Spinal cord (tissue), 10 donors: ENCODE data around the gene SEC23A. TPM values are rescaled to one million over a fixed set of nuclear protein-coding genes. Genes with fewer than 3 reads are reported as not detected.

ENCODE experiments used
- DNase-seq, 6 donors: peaks; one replicate each; pipeline versions ENCODE4 v3.0.0 to v3.0.0-alpha.2; 2013 to 2015; ENCODE audit warnings: low spot score in 6 of 6, low read depth in 4 of 6
- H3K27ac ChIP-seq: one replicate; pipeline ENCODE4 v1.5.1; 2013; ENCODE audit warnings: low read depth, low read length, control low read depth
- H3K27me3 ChIP-seq: one replicate; pipeline ENCODE4 v1.6.1; 2013; ENCODE audit warnings: low read length; ENCODE audit not compliant: control insufficient read depth, insufficient read depth
- H3K36me3 ChIP-seq: one replicate; pipeline ENCODE4 v1.6.1; 2013; ENCODE audit warnings: low read length; ENCODE audit not compliant: control insufficient read depth, insufficient read depth
- H3K4me1 ChIP-seq: one replicate; pipeline ENCODE4 v1.6.1; 2013; ENCODE audit warnings: low read length; ENCODE audit not compliant: control insufficient read depth, insufficient read depth
- H3K4me3 ChIP-seq: one replicate; pipeline ENCODE4 v1.5.1; 2013; ENCODE audit warnings: low read depth, low read length, control low read depth
- H3K9me3 ChIP-seq: one replicate; pipeline ENCODE4 v1.6.1; 2013; ENCODE audit warnings: low read length; ENCODE audit not compliant: control insufficient read depth, insufficient read depth
- WGBS: methylation state at CpG from one replicate; pipeline ENCODE4 v1.1.5; 2013; ENCODE audit warnings: missing lambda C conversion rate; ENCODE audit not compliant: insufficient coverage; 5-methylcytosine and 5-hydroxymethylcytosine counted together
- polyA plus RNA-seq, 2 donors: library from polyadenylated mRNA; unstranded; fragments of 120-200 nt; gene quantifications; one replicate each; pipeline ENCODE4 v1.2.1, GENCODE V29; 2013; ENCODE audit not compliant: insufficient read length in 2 of 2
- total RNA-seq, 2 donors: library from RNA; depleted of rRNA in 1 of 2; stranded (reverse); fragments of 120-200 nt in 1 of 2; fragments of >200 nt in 1 of 2; gene quantifications; one replicate each; pipeline versions ENCODE4 v1.2.3 to v1.2.4, GENCODE V29; 2013 to 2014
- donor health status: healthy.

The SEC23A gene
- total and polyA plus RNA-seq, 4 donors: 48.5 to 162 (median 81.9) TPM

- H3K4me1 ChIP-seq: peaks cover 7% of the 10 kb centered on the region
- no peaks in the 10 kb centered on the region for H3K9me3 ChIP-seq
- DNase-seq: no peak
- no peak overlapping the region for H3K27ac ChIP-seq
- H3K4me3 ChIP-seq: no peak overlapping the region
- WGBS: 57% methylated on average over 1 of the region's 3 CpGs
- H3K27me3 ChIP-seq: no peaks in the 10 kb centered on the region
- peaks cover 18% of the 10 kb centered on the region for H3K36me3 ChIP-seq
Measured at GRCh38 chr14:39097159-39097558, 5.9 kb downstream of the SEC23A start.

GRCh38 chr14:39094515-39094914 is 8.5 kb downstream of the SEC23A start:
- H3K9me3 ChIP-seq: no peaks in the 10 kb centered on the region

DNA sequence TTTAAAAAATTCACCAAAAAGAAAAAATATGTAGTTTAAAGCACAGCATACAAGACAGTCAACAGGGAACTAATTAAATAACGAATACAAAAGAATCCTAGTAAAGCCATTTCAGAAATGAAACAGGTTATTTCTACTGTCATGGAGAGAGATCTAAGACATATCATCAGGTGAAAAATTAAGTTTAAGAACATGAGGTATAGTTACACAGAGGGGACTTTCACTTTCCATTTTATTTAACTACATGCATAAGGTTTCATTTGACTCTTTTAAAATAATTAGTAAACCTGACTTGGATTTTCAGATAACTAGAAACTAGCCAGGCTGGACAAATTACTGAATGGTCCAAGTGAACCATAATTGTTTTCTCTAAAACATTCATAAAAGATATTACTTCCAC is 11.3 kb downstream of the SEC23A start:
- DNase-seq: no peak
- no peaks in the 10 kb centered on the region for H3K4me1 ChIP-seq
- H3K36me3 ChIP-seq: peaks cover 30% of the 10 kb centered on the region
- H3K27ac ChIP-seq: no peak overlapping the region
- no peaks in the 10 kb centered on the region for H3K27me3 ChIP-seq
- H3K9me3 ChIP-seq: no peaks in the 10 kb centered on the region
- no peak overlapping the region for H3K4me3 ChIP-seq
- WGBS: no CpG with 5 or more reads among the region's 1 CpG

More at GRCh38 chr14:39094515-39094914, 8.5 kb downstream of the SEC23A start:
- peaks cover 22% of the 10 kb centered on the region for H3K36me3 ChIP-seq
- no peak overlapping the region for H3K4me3 ChIP-seq
- WGBS: 83% methylated on average over 1 of the region's 3 CpGs
- H3K4me1 ChIP-seq: no peaks in the 10 kb centered on the region
- H3K27ac ChIP-seq: no peak overlapping the region
- DNase-seq: no peak
- no peaks in the 10 kb centered on the region for H3K27me3 ChIP-seq

GRCh38 chr14:39090548-39091111 is 12.4 kb downstream of the SEC23A start:
- Histone ChIP-seq H3K9me3 (no peaks in the 10 kb centered on the region), H3K36me3 (peaks cover 30% of the 10 kb centered on the region), H3K4me1 (no peaks in the 10 kb centered on the region), H3K27ac (no peak overlapping the region), H3K27me3 (no peaks in the 10 kb centered on the region), H3K4me3 (no peak overlapping the region)
- WGBS: 86% methylated on average over 1 of the region's 4 CpGs
- no peak for DNase-seq

GRCh38 chr14:39087493-39087892 is 15.5 kb downstream of the SEC23A start:
- no peaks in the 10 kb centered on the region for H3K4me1 ChIP-seq
- no peaks in the 10 kb centered on the region for H3K27me3 ChIP-seq
- H3K4me3 ChIP-seq: no peak overlapping the region
- DNase-seq: no peak
- H3K9me3 ChIP-seq: no peaks in the 10 kb centered on the region
- no CpG with 5 or more reads among the region's 2 CpGs for WGBS
- H3K36me3 ChIP-seq: peaks cover 20% of the 10 kb centered on the region
- H3K27ac ChIP-seq: no peak overlapping the region

DNA sequence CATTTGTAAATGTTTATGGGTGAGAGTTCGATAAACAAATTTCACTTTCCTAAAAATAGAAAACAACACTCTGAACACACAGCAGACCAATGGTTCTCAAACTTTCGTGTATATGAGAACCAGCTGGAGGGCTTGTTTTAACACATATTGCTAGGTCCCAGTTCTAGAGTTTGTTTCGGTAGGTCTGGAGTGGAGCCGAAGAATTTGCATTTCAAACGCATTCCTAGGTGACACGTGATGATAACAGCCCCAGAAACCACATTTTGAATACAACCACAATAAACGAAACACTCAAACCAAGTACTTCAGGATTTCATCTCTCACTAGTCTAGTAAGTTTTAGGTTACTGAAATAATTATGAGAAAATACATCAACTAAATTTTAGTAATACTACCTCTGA is 17.1 kb downstream of the SEC23A start:
- Histone ChIP-seq H3K27ac (no peak overlapping the region), H3K4me1 (no peaks in the 10 kb centered on the region), H3K27me3 (no peaks in the 10 kb centered on the region), H3K4me3 (no peak overlapping the region), H3K9me3 (no peaks in the 10 kb centered on the region), H3K36me3 (peaks cover 21% of the 10 kb centered on the region)
- 100% methylated on average over 1 of the region's 7 CpGs for WGBS
- no peak for DNase-seq

DNA sequence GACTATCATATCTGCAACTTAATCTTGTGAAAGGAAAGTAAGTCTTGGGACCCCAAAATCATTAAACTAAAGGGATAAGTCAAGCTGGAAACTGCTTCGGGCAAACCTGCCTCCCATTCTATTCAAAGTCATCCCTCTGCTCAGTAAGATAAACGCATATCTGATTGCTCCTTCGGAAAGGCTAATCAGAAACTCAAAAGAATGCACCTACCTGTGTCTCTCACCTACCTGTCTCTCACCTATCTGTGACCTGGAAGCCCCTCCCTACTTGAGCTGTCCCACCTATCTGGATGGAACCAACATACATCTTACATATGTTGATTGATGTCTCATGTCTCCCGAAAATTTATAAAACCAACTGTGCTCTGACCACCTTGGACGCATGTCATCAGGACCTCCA is 19.9 kb downstream of the SEC23A start:
- no peaks in the 10 kb centered on the region for H3K27me3 ChIP-seq
- WGBS: 42% methylated on average over 2 of the region's 5 CpGs
- H3K9me3 ChIP-seq: no peaks in the 10 kb centered on the region
- peaks cover 18% of the 10 kb centered on the region for H3K36me3 ChIP-seq
- no peak for DNase-seq
- H3K4me1 ChIP-seq: no peaks in the 10 kb centered on the region
- H3K4me3 ChIP-seq: no peak overlapping the region
- no peak overlapping the region for H3K27ac ChIP-seq

DNA sequence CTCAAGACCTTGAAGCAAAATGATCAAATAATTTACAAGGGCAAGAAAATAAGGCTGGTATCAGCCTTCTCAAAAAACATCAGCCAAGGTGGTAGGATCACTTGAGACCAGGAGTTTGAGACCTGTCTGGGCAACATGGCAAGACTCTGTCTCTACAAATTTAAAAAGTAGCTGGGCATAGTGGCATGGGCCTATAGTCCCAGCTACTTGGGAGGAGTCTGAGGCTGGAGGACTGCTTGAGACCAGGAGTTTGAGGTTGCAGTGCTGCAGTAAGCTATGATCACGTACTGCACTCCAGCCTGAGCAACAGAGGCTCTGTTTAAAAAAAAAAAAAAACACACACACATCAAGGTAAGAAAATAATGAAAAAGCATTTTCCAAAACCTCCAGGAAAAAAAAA is 22.1 kb downstream of the SEC23A start:
- H3K27ac ChIP-seq: no peak overlapping the region
- H3K4me3 ChIP-seq: no peak overlapping the region
- no CpG with 5 or more reads among the region's 1 CpG for WGBS
- no peaks in the 10 kb centered on the region for H3K9me3 ChIP-seq
- DNase-seq: no peak
- H3K27me3 ChIP-seq: no peaks in the 10 kb centered on the region
- H3K4me1 ChIP-seq: no peaks in the 10 kb centered on the region
- peaks cover 33% of the 10 kb centered on the region for H3K36me3 ChIP-seq

DNA sequence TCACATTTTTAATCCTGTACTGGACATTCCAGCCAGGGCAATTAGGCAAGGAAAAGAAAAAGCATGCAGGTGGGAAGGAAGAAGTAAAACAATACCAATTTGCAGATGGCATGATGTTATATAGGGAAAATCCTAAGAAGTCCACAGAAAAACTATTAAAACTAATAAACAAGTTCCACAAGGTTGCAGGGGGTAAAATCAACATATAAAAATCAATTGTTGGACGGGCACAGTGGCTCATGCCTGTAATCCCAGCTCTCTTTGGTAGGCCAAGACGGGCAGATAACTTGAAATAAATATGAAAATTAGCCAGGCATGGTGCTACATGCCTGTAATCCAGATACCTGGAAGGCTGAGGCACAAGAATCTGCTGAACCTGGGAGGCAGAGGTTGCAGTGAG is 31.9 kb downstream of the SEC23A start:
- no peak for DNase-seq
- WGBS: 100% methylated on average over 2 of the region's 2 CpGs
- Histone ChIP-seq H3K36me3 (peaks cover 36% of the 10 kb centered on the region), H3K27me3 (no peaks in the 10 kb centered on the region), H3K4me1 (no peaks in the 10 kb centered on the region), H3K27ac (no peak overlapping the region), H3K9me3 (no peaks in the 10 kb centered on the region), H3K4me3 (no peak overlapping the region)

- H3K4me1 ChIP-seq: no peaks in the 10 kb centered on the region
- no peak overlapping the region for H3K27ac ChIP-seq
- no peak for DNase-seq
- no CpG with 5 or more reads among the region's 5 CpGs for WGBS
- no peak overlapping the region for H3K4me3 ChIP-seq
- H3K27me3 ChIP-seq: no peaks in the 10 kb centered on the region
- H3K36me3 ChIP-seq: peaks cover 36% of the 10 kb centered on the region
- no peaks in the 10 kb centered on the region for H3K9me3 ChIP-seq
Measured at GRCh38 chr14:39069923-39070322, 33.1 kb downstream of the SEC23A start.
